Omental fat pad (tissue), 4 donors: ENCODE results near the gene TMPRSS11D. TPM values are rescaled to one million over a fixed set of nuclear protein-coding genes. Genes with fewer than 3 reads are reported as not detected.

Source experiments
- ATAC-seq: fragments of 150-250 bp; one replicate; pipeline ENCODE4 v1.9.1; 2016; ENCODE audit warnings: mild to moderate bottlenecking, moderate library complexity; ENCODE audit not compliant: low FRiP score
- DNase-seq: peaks from one replicate; pipeline ENCODE4 v3.0.0-alpha.2; 2019; ENCODE audit warnings: low spot score
- CTCF ChIP-seq, 3 donors: fragments of 450-650 bp; IDR thresholded peaks; one replicate each; pipeline ENCODE4 v1.5.1; 2016 to 2017; ENCODE audit warnings: antibody characterized with exemption in 3 of 3, mild to moderate bottlenecking in 3 of 3, moderate library complexity in 2 of 3
- total RNA-seq, 4 donors: library from RNA; depleted of rRNA; stranded (reverse); fragments of >200 nt; gene quantifications; one replicate each; pipeline ENCODE4 v1.1.0, GENCODE V29; 2016

The TMPRSS11D gene
- total RNA-seq, 4 donors from 2014 or later: not detected

- ATAC-seq: no peak
- no peak for DNase-seq
- TF ChIP-seq CTCF (IDR thresholded peaks at IDR 0.05): no peak
Measured at GRCh38 chr4:67879486-67879885, 4.3 kb downstream of the TMPRSS11D start.

- TF ChIP-seq CTCF (IDR thresholded peaks at IDR 0.05): no peak
- ATAC-seq (no peak), DNase-seq (no peak)
Measured at GRCh38 chr4:67877086-67877485, 6.7 kb downstream of the TMPRSS11D start.

GRCh38 chr4:67874986-67875385, 8.8 kb downstream of the TMPRSS11D start:
- TF ChIP-seq CTCF (IDR thresholded peaks at IDR 0.05): no peak

GRCh38 chr4:67873116-67873515, 10.7 kb downstream of the TMPRSS11D start:
- ATAC-seq: no peak
- DNase-seq: no peak
- TF ChIP-seq CTCF (IDR thresholded peaks at IDR 0.05): no peak

More at GRCh38 chr4:67874986-67875385, 8.8 kb downstream of the TMPRSS11D start:
- no peak for ATAC-seq
- DNase-seq: no peak

- ATAC-seq: no peak
- DNase-seq: no peak
- TF ChIP-seq CTCF (IDR thresholded peaks at IDR 0.05): no peak
Measured at GRCh38 chr4:67871867-67872266, 11.9 kb downstream of the TMPRSS11D start.

GRCh38 chr4:67869580-67870190, 14.1 kb downstream of the TMPRSS11D start:
- no peak for TF ChIP-seq CTCF (IDR thresholded peaks at IDR 0.05)
- no peak for DNase-seq
- no peak for ATAC-seq

- ATAC-seq (no peak), DNase-seq (no peak)
- no peak for TF ChIP-seq CTCF (IDR thresholded peaks at IDR 0.05)
Measured at GRCh38 chr4:67861513-67861912, 22.3 kb downstream of the TMPRSS11D start.
